Loucy (cell line): ENCODE measurements around the gene RSAD2.

Source experiments
- CTCF ChIP-seq: fragments of 200-600 bp; sonication (generic); conservative IDR thresholded peaks from 2 replicates; pipeline ENCODE4 v1.5.1; 2014; ENCODE audit warnings: mild to moderate bottlenecking, antibody characterized with exemption, low read length
- EZH2phosphoT487 ChIP-seq: fragments of 200-600 bp; IDR thresholded peaks from 2 replicates; pipeline ENCODE4 v1.6.1; 2018; ENCODE audit warnings: antibody characterized with exemption, mild to moderate bottlenecking, moderate library complexity, borderline replicate concordance

- TF ChIP-seq CTCF (no peak), EZH2phosphoT487 (no peak)
Observed at GRCh38 chr2:6845312-6845711, 32.3 kb upstream of the RSAD2 start.
